MM.1S (cell line): ENCODE data around the gene ING3.

Source experiments
- DNase-seq: peaks from one replicate; pipeline ENCODE4 v3.0.0-alpha.2; 2015
- H2AFZ ChIP-seq: fragments of 300-600 bp; sonication (generic); 2 replicates; pipeline ENCODE4 v1.6.0; 2016; ENCODE audit warnings: antibody characterized with exemption, low read length
- H3F3A ChIP-seq: fragments of 300-600 bp; sonication (generic); 2 replicates; pipeline ENCODE4 v1.6.1; 2016; ENCODE audit warnings: mild to moderate bottlenecking, antibody characterized with exemption, low read length, moderate library complexity, mixed read lengths; ENCODE audit not compliant: insufficient read depth
- H3K27ac ChIP-seq: fragments of 300-600 bp; sonication (generic); 2 replicates; pipeline ENCODE4 v1.5.1; 2016; ENCODE audit warnings: mild to moderate bottlenecking, low read length
- H3K27me3 ChIP-seq: fragments of 300-600 bp; sonication (generic); replicated peaks from 2 replicates; pipeline ENCODE4 v1.6.0; 2016; ENCODE audit warnings: low read length; ENCODE audit not compliant: insufficient read depth
- H3K36me3 ChIP-seq: fragments of 300-600 bp; sonication (generic); replicated peaks from 2 replicates; pipeline ENCODE4 v1.6.1; 2016; ENCODE audit warnings: mild to moderate bottlenecking, low read length, mixed read lengths; ENCODE audit not compliant: insufficient read depth
- H3K4me1 ChIP-seq: fragments of 300-600 bp; sonication (generic); 2 replicates; pipeline ENCODE4 v1.6.1; 2016; ENCODE audit warnings: low read length, mixed read lengths
- H3K4me2 ChIP-seq: fragments of 300-600 bp; sonication (generic); 2 replicates; pipeline ENCODE4 v1.6.0; 2016; ENCODE audit warnings: low read depth, low read length
- H3K4me3 ChIP-seq: fragments of 300-600 bp; sonication (generic); 2 replicates; pipeline ENCODE4 v1.5.1; 2016; ENCODE audit warnings: low read length, mixed read lengths
- H3K79me2 ChIP-seq: fragments of 300-600 bp; sonication (generic); 2 replicates; pipeline ENCODE4 v1.6.1; 2016; ENCODE audit warnings: mixed run types, low read length, mixed read lengths
- H3K9ac ChIP-seq: fragments of 300-600 bp; sonication (generic); 2 replicates; pipeline ENCODE4 v1.6.1; 2016; ENCODE audit warnings: low read length, mixed read lengths
- H3K9me2 ChIP-seq: fragments of 300-600 bp; sonication (generic); replicated peaks from 2 replicates; pipeline ENCODE4 v1.6.1; 2016; ENCODE audit warnings: mild to moderate bottlenecking, low read length, mixed read lengths; ENCODE audit not compliant: insufficient read depth
- H3K9me3 ChIP-seq: fragments of 300-600 bp; sonication (generic); replicated peaks from 2 replicates; pipeline ENCODE4 v1.6.1; 2016; ENCODE audit warnings: mild to moderate bottlenecking, low read length, mixed read lengths; ENCODE audit not compliant: insufficient read depth
- H4K20me1 ChIP-seq: fragments of 300-600 bp; sonication (generic); 2 replicates; pipeline ENCODE4 v1.6.1; 2016; ENCODE audit warnings: mild to moderate bottlenecking, low read length, moderate library complexity, mixed read lengths; ENCODE audit not compliant: insufficient read depth
- EZH2 ChIP-seq: fragments of 300-600 bp; sonication (generic); optimal IDR thresholded peaks from 2 replicates; pipeline ENCODE3; 2017; ENCODE audit warnings: low read depth, mild to moderate bottlenecking, antibody characterized with exemption, low read length, mixed read lengths
- EZH2phosphoT487 ChIP-seq: fragments of 300-600 bp; sonication (generic); IDR thresholded peaks from 2 replicates; pipeline ENCODE4 v1.6.1; 2018; ENCODE audit warnings: antibody characterized with exemption, low read length
- TF ChIP-seq, protein P1 (sequence below): fragments of 300-600 bp; sonication (generic); IDR thresholded peaks from 2 replicates; pipeline ENCODE4 v1.5.1; 2016; ENCODE audit warnings: antibody characterized with exemption, low read length, mixed read lengths

The ING3 gene

DNA sequence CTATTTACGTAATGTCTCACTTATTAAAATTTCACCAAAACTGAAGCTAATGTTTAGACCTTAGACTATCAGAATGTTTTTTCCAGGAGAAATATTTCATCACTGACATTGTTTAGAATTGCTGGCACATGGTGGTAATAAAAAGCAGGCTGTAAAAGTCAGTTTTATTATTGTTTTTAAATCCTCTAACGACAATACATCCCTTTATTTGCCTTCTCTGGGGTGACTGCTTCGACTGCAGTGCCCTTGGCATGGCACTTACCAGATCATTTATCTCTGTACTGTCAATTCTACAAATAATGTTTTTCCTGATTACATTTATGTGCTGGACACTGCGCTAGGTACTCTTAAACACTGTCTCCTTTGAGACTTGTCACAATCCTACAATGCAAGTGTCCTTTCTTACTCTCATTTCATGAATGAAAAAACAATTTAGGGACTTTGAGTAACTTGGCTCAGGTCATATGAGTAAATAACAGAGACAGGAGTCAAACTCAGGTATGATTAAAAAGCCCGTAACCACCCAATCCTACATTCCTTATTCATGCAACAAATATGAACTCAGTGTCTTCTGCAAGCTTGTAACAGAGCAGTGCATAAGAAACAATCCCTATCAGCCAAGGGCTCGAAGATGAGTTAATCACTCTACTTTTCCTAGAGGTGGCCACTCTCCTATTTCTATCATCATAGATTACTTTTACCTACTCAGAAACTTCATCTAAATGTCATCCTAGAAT, 5.6 kb upstream of the ING3 start:
- H3K4me2 ChIP-seq, result no peak overlapping the region
- H3K4me3 ChIP-seq, result no peak overlapping the region
- H4K20me1 ChIP-seq, result no peaks in the 10 kb centered on the region
- H3K27ac ChIP-seq, result no peak overlapping the region
- no peak overlapping the region for H3K9ac ChIP-seq
- H3K4me1 ChIP-seq, result no peaks in the 10 kb centered on the region
- H3K27me3 ChIP-seq, result no peaks in the 10 kb centered on the region
- H3K79me2 ChIP-seq, result no peaks in the 10 kb centered on the region
- H3K36me3 ChIP-seq, result no peaks in the 10 kb centered on the region
- no peak overlapping the region for H2AFZ ChIP-seq
- H3K9me2 ChIP-seq, result no peaks in the 10 kb centered on the region
- no peaks in the 10 kb centered on the region for H3K9me3 ChIP-seq
- H3F3A ChIP-seq, result no peaks in the 10 kb centered on the region
- DNase-seq, result no peak
- TF ChIP-seq EZH2phosphoT487, result no peak
- TF ChIP-seq EZH2, result no peak

GRCh38 chr7:120947980-120948379, 2.6 kb upstream of the ING3 start:
- Histone ChIP-seq H3K27me3 (no peaks in the 10 kb centered on the region), H3F3A (peaks cover 7% of the 10 kb centered on the region), H3K9me2 (no peaks in the 10 kb centered on the region), H3K79me2 (peaks cover 18% of the 10 kb centered on the region), H3K36me3 (no peaks in the 10 kb centered on the region), H3K4me3 (no peak overlapping the region), H3K9me3 (no peaks in the 10 kb centered on the region), H4K20me1 (no peaks in the 10 kb centered on the region; the same call in 1 of the 2 replicates), H3K4me2 (no peak overlapping the region), H3K27ac (no peak overlapping the region), H3K9ac (no peak overlapping the region), H3K4me1 (peaks cover 6% of the 10 kb centered on the region; the same call in 1 of the 2 replicates), H2AFZ (no peak overlapping the region)
- no peak for DNase-seq
- TF ChIP-seq, protein P1, sequence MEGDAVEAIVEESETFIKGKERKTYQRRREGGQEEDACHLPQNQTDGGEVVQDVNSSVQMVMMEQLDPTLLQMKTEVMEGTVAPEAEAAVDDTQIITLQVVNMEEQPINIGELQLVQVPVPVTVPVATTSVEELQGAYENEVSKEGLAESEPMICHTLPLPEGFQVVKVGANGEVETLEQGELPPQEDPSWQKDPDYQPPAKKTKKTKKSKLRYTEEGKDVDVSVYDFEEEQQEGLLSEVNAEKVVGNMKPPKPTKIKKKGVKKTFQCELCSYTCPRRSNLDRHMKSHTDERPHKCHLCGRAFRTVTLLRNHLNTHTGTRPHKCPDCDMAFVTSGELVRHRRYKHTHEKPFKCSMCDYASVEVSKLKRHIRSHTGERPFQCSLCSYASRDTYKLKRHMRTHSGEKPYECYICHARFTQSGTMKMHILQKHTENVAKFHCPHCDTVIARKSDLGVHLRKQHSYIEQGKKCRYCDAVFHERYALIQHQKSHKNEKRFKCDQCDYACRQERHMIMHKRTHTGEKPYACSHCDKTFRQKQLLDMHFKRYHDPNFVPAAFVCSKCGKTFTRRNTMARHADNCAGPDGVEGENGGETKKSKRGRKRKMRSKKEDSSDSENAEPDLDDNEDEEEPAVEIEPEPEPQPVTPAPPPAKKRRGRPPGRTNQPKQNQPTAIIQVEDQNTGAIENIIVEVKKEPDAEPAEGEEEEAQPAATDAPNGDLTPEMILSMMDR, result no peak
- TF ChIP-seq EZH2phosphoT487 (no peak), EZH2 (no peak)

DNA sequence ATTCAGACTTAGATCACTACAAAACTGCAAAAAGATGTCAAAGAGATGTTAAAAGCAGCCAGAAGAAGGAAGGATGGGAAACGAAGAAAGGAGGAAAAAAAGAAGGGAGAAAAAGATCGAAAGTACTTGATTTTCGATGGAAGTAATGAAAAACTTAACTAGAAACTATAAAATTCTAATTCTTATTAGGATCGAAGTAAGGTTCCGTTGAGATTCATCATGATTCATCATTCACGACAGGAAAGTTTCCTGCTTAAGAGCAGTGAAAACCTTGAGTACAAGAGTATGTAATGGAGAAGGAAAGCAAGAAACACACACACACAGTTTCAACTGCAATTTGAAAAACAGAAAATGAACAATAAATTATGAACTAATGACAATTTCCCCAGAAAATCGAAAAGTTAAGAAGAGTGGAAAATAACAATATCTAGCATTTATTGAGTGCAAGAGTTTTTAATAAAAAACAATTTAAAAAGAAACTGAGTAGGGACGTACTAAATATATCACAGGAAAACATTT, 1.1 kb upstream of the ING3 start:
- Histone ChIP-seq H3K9ac (peak overlapping the region; percentile 72), H3K4me3 (peak overlapping the region; percentile 68), H3K4me1 (peaks cover 7% of the 10 kb centered on the region; the same call in 1 of the 2 replicates), H3K79me2 (peaks cover 32% of the 10 kb centered on the region), H3K9me2 (no peaks in the 10 kb centered on the region), H3K36me3 (peaks cover 7% of the 10 kb centered on the region; the same call in 1 of the 2 replicates), H3F3A (peaks cover 7% of the 10 kb centered on the region), H3K4me2 (peak overlapping the region; percentile 53), H3K27ac (peak overlapping the region; percentile 93; the same call in 1 of the 2 replicates), H2AFZ (peak overlapping the region; percentile 68), H4K20me1 (no peaks in the 10 kb centered on the region; the same call in 1 of the 2 replicates), H3K9me3 (no peaks in the 10 kb centered on the region), H3K27me3 (no peaks in the 10 kb centered on the region)
- TF ChIP-seq EZH2, result no peak
- TF ChIP-seq EZH2phosphoT487, result no peak
- TF ChIP-seq, protein P1, result no peak
- peak; percentile 28 for DNase-seq
